CD4-positive, alpha-beta memory T cell (primary cell): ENCODE data around the gene IRGC. TPM values are rescaled to one million over a fixed set of nuclear protein-coding genes. Genes with fewer than 3 reads are reported as not detected.
A peak's percentile ranks its signal among the peaks of the same experiment; 100 is the strongest.

Experiments
- CTCF ChIA-PET: fragments of 350-600 bp; sonication (Branson Sonifier 250); formaldehyde crosslinking; loops from one replicate; lab custom pipeline; 2021; ENCODE audit warnings: inconsistent platforms; ENCODE audit not compliant: partially characterized antibody; lab: Charles Lee
- POLR2A ChIA-PET: fragments of 350-600 bp; sonication (Branson Sonifier 250); formaldehyde crosslinking; loops from one replicate; lab custom pipeline; 2021; ENCODE audit not compliant: partially characterized antibody; lab: Charles Lee
- DNase-seq, 5 donors: peaks; one replicate each; pipeline versions ENCODE4 v3.0.0 to v3.0.0-alpha.2; 2020 to 2022; ENCODE audit warnings: mixed read lengths in 1 of 5
- H3K27ac ChIP-seq: one replicate; pipeline ENCODE4 v1.7.0; 2013; ENCODE audit warnings: low read depth, low read length
- H3K27me3 ChIP-seq: 2 replicates; pipeline ENCODE4 v1.7.0; 2013; ENCODE audit warnings: mild to moderate bottlenecking, low read length, moderate library complexity; ENCODE audit not compliant: insufficient read depth
- H3K36me3 ChIP-seq: 2 replicates; pipeline ENCODE4 v1.7.0; 2013; ENCODE audit warnings: mild to moderate bottlenecking, low read length, moderate library complexity; ENCODE audit not compliant: insufficient read depth
- H3K4me1 ChIP-seq: 2 replicates; pipeline ENCODE4 v1.7.0; 2013; ENCODE audit warnings: mild to moderate bottlenecking, low read length, moderate library complexity; ENCODE audit not compliant: insufficient read depth
- H3K4me3 ChIP-seq, 2 donors: one replicate each; pipeline ENCODE4 v1.7.0; 2013; ENCODE audit warnings: low read length in 2 of 2, mild to moderate bottlenecking in 1 of 2
- H3K9me3 ChIP-seq, 2 donors: one replicate each; pipeline ENCODE4 v1.7.0; 2013; ENCODE audit warnings: low read length in 2 of 2, control low read depth in 1 of 2; ENCODE audit not compliant: control insufficient read depth in 1 of 2
- H3K27ac Mint-ChIP-seq, 7 donors: one replicate each; pipeline ENCODE4 v1.8.0; 2020 to 2021; ENCODE audit warnings: mixed read lengths in 7 of 7, mild to moderate bottlenecking in 6 of 7, inconsistent platforms in 3 of 7, moderate library complexity in 3 of 7
- H3K27me3 Mint-ChIP-seq, 2 donors: one replicate each; pipeline ENCODE4 v1.8.0; 2020 to 2021; ENCODE audit warnings: mixed read lengths in 2 of 2
- H3K36me3 Mint-ChIP-seq, 2 donors: one replicate each; pipeline ENCODE4 v1.8.0; 2020 to 2021; ENCODE audit warnings: mixed read lengths in 2 of 2, inconsistent platforms in 1 of 2, mild to moderate bottlenecking in 1 of 2
- H3K4me1 Mint-ChIP-seq, 4 donors: one replicate each; pipeline ENCODE4 v1.8.0; 2020 to 2021; ENCODE audit warnings: mixed read lengths in 4 of 4, mild to moderate bottlenecking in 1 of 4
- H3K4me3 Mint-ChIP-seq, 8 donors: one replicate each; pipeline ENCODE4 v1.8.0; 2020 to 2021; ENCODE audit warnings: mixed read lengths in 8 of 8, mild to moderate bottlenecking in 7 of 8, moderate library complexity in 6 of 8, inconsistent platforms in 3 of 8
- H3K9me3 Mint-ChIP-seq, 8 donors: one replicate each; pipeline ENCODE4 v1.8.0; 2020 to 2021; ENCODE audit warnings: mixed read lengths in 8 of 8, mild to moderate bottlenecking in 5 of 8, inconsistent platforms in 3 of 8, moderate library complexity in 1 of 8
- intact Hi-C: fragments of 100-400 bp; cut with micrococcal nuclease; formaldehyde crosslinking; loops from one replicate; pipeline ENCODE4 v1.15.1; 2023
- polyA plus RNA-seq, 2 donors: library from polyadenylated mRNA; unstranded; fragments of 300-500 nt; fragmentation: Illumina TruSeq; gene quantifications; one replicate each; pipeline ENCODE4 v1.2.3, GENCODE V29; 2021
- total RNA-seq, 2 experiments: library from RNA; stranded (reverse); gene quantifications; one replicate each; pipeline ENCODE4 v1.2.3, GENCODE V29; 2021

IRGC gene
- total and polyA plus RNA-seq, 4 experiments from 2014 or later = not detected

GRCh38 chr19:43713208-43713607, 2.7 kb upstream of the IRGC start:
- peaks cover 0 to 10% (median 6%) of the 10 kb centered on the region in 8 donors for H3K9me3 Mint-ChIP-seq
- Histone ChIP-seq H3K4me3 (no peak overlapping the region), H3K36me3 (no peaks in the 10 kb centered on the region), H3K9me3 (no peaks in the 10 kb centered on the region), H3K27ac (no peak overlapping the region), H3K27me3 (no peaks in the 10 kb centered on the region), H3K4me1 (no peaks in the 10 kb centered on the region)
- H3K4me3 Mint-ChIP-seq = no peak overlapping the region
- intact Hi-C loops = no loop called here
- ChIA-PET POLR2A (interaction anchor here (0.7 kb wide), 1 partner anchor 12 kb away, joined by 3 read pairs; no protein-coding TSS in a partner anchor), CTCF (no interaction called here)
- peaks cover 8 to 14% of the 10 kb centered on the region in 2 donors for H3K27me3 Mint-ChIP-seq
- H3K27ac Mint-ChIP-seq = no peak overlapping the region
- no peaks in the 10 kb centered on the region for H3K4me1 Mint-ChIP-seq
- H3K36me3 Mint-ChIP-seq = peaks cover 0 to 7% of the 10 kb centered on the region in 2 donors
- no peak for DNase-seq

DNA sequence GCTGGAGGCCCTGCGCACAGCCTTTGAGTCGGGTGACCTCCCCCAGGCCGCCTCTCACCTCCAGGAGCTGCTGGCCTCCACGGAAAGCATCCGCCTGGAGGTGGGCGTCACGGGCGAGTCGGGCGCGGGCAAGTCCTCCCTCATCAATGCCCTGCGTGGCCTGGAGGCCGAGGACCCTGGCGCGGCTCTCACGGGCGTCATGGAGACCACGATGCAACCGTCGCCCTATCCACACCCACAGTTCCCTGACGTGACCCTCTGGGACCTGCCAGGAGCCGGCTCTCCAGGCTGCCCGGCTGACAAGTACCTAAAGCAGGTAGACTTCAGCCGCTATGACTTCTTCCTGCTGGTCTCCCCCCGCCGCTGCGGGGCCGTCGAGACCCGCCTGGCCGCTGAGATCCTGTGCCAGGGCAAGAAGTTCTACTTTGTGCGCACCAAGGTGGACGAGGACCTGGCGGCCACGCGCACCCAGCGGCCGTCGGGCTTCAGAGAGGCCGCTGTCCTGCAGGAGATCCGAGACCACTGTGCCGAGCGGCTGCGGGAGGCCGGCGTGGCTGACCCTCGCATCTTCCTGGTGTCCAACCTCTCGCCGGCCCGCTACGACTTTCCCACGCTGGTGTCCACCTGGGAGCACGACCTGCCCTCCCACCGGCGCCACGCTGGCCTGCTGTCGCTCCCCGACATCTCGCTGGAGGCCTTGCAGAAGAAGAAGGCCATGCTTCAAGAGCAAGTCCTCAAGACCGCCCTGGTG, 2.9 kb downstream of the IRGC start:
- intact Hi-C loops = no loop called here
- Histone ChIP-seq H3K9me3 (no peaks in the 10 kb centered on the region), H3K27me3 (no peaks in the 10 kb centered on the region), H3K4me1 (no peaks in the 10 kb centered on the region), H3K36me3 (no peaks in the 10 kb centered on the region), H3K4me3 (no peak overlapping the region), H3K27ac (no peak overlapping the region)
- Mint-ChIP-seq H3K36me3 (no peaks in the 10 kb centered on the region), H3K27ac (no peak overlapping the region), H3K9me3 (no peaks in the 10 kb centered on the region), H3K27me3 (peaks cover 2 to 5% of the 10 kb centered on the region in 2 donors), H3K4me1 (no peaks in the 10 kb centered on the region), H3K4me3 (no peak overlapping the region)
- ChIA-PET POLR2A (no interaction called here), CTCF (no interaction called here)
- no peak for DNase-seq

DNA sequence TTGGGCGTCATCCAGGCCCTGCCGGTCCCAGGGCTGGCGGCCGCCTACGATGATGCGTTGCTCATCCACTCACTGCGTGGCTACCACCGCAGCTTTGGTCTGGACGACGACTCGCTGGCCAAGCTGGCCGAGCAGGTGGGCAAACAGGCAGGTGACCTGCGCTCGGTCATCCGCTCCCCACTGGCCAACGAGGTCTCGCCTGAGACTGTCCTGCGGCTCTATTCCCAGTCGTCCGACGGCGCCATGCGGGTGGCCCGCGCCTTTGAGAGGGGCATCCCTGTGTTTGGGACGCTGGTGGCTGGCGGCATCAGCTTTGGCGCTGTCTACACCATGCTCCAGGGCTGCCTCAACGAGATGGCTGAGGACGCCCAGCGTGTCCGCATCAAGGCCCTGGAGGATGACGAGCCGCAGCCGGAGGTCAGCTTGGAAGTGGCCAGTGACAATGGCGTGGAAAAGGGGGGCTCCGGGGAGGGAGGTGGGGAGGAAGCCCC, 3.5 kb downstream of the IRGC start:
- Histone ChIP-seq H3K9me3 (no peaks in the 10 kb centered on the region), H3K27ac (no peak overlapping the region), H3K4me3 (no peak overlapping the region), H3K36me3 (no peaks in the 10 kb centered on the region), H3K27me3 (no peaks in the 10 kb centered on the region), H3K4me1 (no peaks in the 10 kb centered on the region)
- DNase-seq = no peak
- no peaks in the 10 kb centered on the region for H3K36me3 Mint-ChIP-seq
- peaks cover 2 to 5% of the 10 kb centered on the region in 2 donors for H3K27me3 Mint-ChIP-seq
- POLR2A ChIA-PET = no interaction called here
- no peaks in the 10 kb centered on the region for H3K9me3 Mint-ChIP-seq
- CTCF ChIA-PET = no interaction called here
- no peaks in the 10 kb centered on the region for H3K4me1 Mint-ChIP-seq
- intact Hi-C loops = no loop called here
- no peak overlapping the region for H3K27ac Mint-ChIP-seq
- no peak overlapping the region for H3K4me3 Mint-ChIP-seq

DNA sequence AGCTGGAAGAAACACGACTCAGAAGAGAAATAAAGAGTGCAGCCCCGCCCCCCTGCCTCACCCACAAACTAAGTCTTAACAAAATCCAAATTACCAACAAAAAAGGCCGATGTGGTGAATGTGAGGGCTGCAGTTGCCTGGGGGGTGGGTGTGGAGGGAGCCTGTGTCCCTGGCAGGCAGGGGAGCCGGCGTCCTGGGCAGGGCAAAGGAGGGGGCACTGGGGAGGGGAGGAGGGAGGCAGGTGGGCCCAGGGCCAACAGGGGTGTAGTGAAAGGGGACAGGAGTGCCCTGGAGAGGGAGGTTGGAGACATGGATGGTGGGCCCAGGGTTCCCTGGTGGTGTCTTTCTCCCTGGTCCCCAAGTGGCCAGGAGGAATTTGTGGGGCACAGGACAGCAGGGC, 4.0 kb downstream of the IRGC start:
- Mint-ChIP-seq H3K27me3 (peaks cover 0 to 2% of the 10 kb centered on the region in 2 donors), H3K4me1 (no peaks in the 10 kb centered on the region), H3K9me3 (no peaks in the 10 kb centered on the region), H3K4me3 (no peak overlapping the region), H3K27ac (no peak overlapping the region), H3K36me3 (no peaks in the 10 kb centered on the region)
- ChIA-PET POLR2A (no interaction called here), CTCF (no interaction called here)
- DNase-seq = no peak
- no peaks in the 10 kb centered on the region for H3K36me3 ChIP-seq
- no peaks in the 10 kb centered on the region for H3K27me3 ChIP-seq
- no peaks in the 10 kb centered on the region for H3K4me1 ChIP-seq
- no peak overlapping the region for H3K4me3 ChIP-seq
- no peaks in the 10 kb centered on the region for H3K9me3 ChIP-seq
- no peak overlapping the region for H3K27ac ChIP-seq
- intact Hi-C loops = no loop called here

DNA sequence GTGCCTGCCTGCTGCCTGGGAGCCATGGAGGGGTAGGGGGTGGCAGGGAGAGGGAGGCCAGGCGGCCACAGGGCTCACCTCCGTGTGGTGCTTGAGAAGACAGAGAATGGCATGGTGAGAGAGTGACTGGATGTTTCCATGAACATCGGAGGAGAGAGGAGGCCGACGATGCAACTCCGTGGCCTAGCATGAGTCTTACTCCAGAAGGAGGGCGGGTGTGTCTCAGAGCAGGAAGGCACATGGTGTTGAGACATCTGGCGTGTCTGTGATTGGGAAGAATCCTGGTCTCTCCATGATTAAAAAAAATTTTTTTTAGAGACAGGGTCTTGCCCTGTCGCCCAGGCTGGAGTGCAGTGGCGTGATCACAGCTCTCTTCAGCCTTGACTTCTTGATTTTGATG, 5.1 kb downstream of the IRGC start:
- no peak overlapping the region for H3K27ac ChIP-seq
- no peaks in the 10 kb centered on the region for H3K36me3 ChIP-seq
- no peaks in the 10 kb centered on the region for H3K4me1 ChIP-seq
- Mint-ChIP-seq H3K27ac (peak overlapping the region in 1 of 7 donors; percentile 73), H3K9me3 (no peaks in the 10 kb centered on the region), H3K27me3 (no peaks in the 10 kb centered on the region), H3K4me3 (no peak overlapping the region), H3K36me3 (no peaks in the 10 kb centered on the region), H3K4me1 (peaks cover 0 to 3% (median 0%) of the 10 kb centered on the region in 4 donors)
- ChIA-PET CTCF (no interaction called here), POLR2A (no interaction called here)
- H3K9me3 ChIP-seq = no peaks in the 10 kb centered on the region
- no peak for DNase-seq
- H3K27me3 ChIP-seq = no peaks in the 10 kb centered on the region
- no peak overlapping the region for H3K4me3 ChIP-seq
- intact Hi-C loops = no loop called here

DNA sequence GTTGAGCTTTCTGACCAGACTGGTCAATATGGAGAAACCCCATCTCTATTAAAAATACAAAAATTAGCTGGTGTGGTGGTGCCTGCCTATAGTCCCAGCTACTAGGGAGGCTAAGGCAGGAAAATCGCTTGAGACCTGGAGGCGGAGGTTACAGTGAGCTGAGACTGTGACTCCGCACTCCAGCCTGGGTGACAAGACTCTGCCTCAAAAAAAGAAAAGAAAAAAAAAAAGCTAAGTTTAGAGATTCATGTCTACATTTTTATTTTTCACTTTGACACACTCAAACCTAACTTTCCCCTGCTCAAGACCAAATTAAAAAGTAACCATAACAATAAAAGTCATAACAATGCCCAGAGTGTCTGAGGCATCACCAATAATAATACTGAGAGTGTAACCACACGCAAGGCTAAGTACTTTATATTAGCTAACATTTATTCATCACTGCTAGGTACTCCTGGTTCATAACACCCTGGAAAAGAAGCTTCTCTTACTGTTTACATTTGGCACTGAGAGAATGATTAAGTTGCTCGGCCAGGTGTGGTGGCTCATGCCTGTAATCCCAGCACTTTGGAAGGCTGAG, 5.7 kb downstream of the IRGC start:
- no peaks in the 10 kb centered on the region for H3K4me1 ChIP-seq
- Mint-ChIP-seq H3K27ac (peak overlapping the region in 1 of 7 donors; percentile 36), H3K4me1 (peaks cover 0 to 3% (median 0%) of the 10 kb centered on the region in 4 donors), H3K4me3 (no peak overlapping the region), H3K36me3 (no peaks in the 10 kb centered on the region), H3K9me3 (no peaks in the 10 kb centered on the region), H3K27me3 (no peaks in the 10 kb centered on the region)
- intact Hi-C loops = no loop called here
- no peak overlapping the region for H3K4me3 ChIP-seq
- DNase-seq = no peak
- no peaks in the 10 kb centered on the region for H3K36me3 ChIP-seq
- POLR2A ChIA-PET = no interaction called here
- CTCF ChIA-PET = interaction anchor here (0.9 kb wide), 1 partner anchor 24 kb away, joined by 4 read pairs; no protein-coding TSS in a partner anchor
- H3K9me3 ChIP-seq = no peaks in the 10 kb centered on the region
- no peaks in the 10 kb centered on the region for H3K27me3 ChIP-seq
- no peak overlapping the region for H3K27ac ChIP-seq

DNA sequence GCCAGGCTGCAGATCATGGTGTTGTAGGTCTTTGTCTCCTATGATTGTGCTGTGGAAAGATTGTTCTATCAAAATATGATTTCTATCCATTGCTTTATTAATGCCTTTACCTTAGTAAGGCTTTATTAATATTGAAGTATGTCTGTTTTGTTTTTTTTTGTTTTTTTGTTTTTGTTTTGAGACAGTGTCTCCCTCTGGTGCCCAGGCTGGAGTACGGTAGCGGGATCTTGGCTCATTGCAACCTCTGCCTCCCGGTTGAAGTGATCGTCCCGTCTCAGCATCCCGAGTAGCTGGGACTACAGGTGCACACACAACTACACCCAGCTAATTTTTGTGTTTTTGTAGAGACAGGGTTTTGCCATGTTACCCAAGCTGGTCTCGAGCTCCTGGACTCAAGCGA, 7.7 kb downstream of the IRGC start:
- Mint-ChIP-seq H3K9me3 (no peaks in the 10 kb centered on the region), H3K4me3 (no peak overlapping the region), H3K27ac (no peak overlapping the region), H3K4me1 (peaks cover 0 to 3% (median 0%) of the 10 kb centered on the region in 4 donors), H3K36me3 (peaks cover 8 to 9% of the 10 kb centered on the region in 2 donors), H3K27me3 (no peaks in the 10 kb centered on the region)
- CTCF ChIA-PET = interaction anchor here (1.5 kb wide), 1 partner anchor 55 kb away, joined by 3 read pairs; no protein-coding TSS in a partner anchor
- Histone ChIP-seq H3K9me3 (no peaks in the 10 kb centered on the region), H3K4me3 (no peak overlapping the region), H3K27ac (no peak overlapping the region), H3K27me3 (no peaks in the 10 kb centered on the region), H3K36me3 (peaks cover 3% of the 10 kb centered on the region), H3K4me1 (no peaks in the 10 kb centered on the region)
- no peak for DNase-seq
- POLR2A ChIA-PET = no interaction called here
- intact Hi-C loops = no loop called here
